IMR-90 (cell line): ENCODE data around the gene ACRBP. TPM values are rescaled to one million over a fixed set of nuclear protein-coding genes. Genes with fewer than 3 reads are reported as not detected.

Source experiments
- ATAC-seq: fragments of 200-7000 bp; cut with Tn5 transposase; 2 replicates; pipeline ENCODE4 v1.9.1; 2020; ENCODE audit warnings: low read depth, mild to moderate bottlenecking, moderate library complexity
- BruUV-seq: library from RNA; stranded (reverse); fragments of 400-500 nt; replicated peaks from 2 replicates; lab custom pipeline; 2021; lab: Mats Ljungman, UMichigan
- CTCF ChIA-PET: fragments of 300-600 bp; formaldehyde crosslinking; extraction: SDS; loops from one replicate; lab custom pipeline; 2021; ENCODE audit warnings: antibody characterized with exemption; lab: Yijun Ruan, JAX
- POLR2A ChIA-PET: fragments of 300-600 bp; sonication (Branson Sonifier 250); formaldehyde crosslinking; loops from one replicate; lab custom pipeline; 2022; ENCODE audit warnings: antibody characterized with exemption; ENCODE audit not compliant: unreplicated experiment; lab: Charles Lee
- DNase-seq: peaks from one replicate; pipeline ENCODE4 v3.0.0; 2013
- H2AFZ ChIP-seq: replicated peaks from 2 replicates; pipeline ENCODE3; 2013; ENCODE audit warnings: low read length, mild to moderate bottlenecking; ENCODE audit not compliant: poor library complexity
- H2AK5ac ChIP-seq: 2 replicates; pipeline ENCODE4 v1.6.1; 2013; ENCODE audit warnings: low read depth, low read length, inconsistent platforms
- H2AK9ac ChIP-seq: replicated peaks from 2 replicates; pipeline ENCODE3; 2013; ENCODE audit warnings: mild to moderate bottlenecking, low read depth, low read length, moderate library complexity; ENCODE audit not compliant: poor library complexity
- H2BK120ac ChIP-seq: 2 replicates; pipeline ENCODE4 v1.6.1; 2013; ENCODE audit warnings: low read depth, low read length, inconsistent platforms
- H2BK15ac ChIP-seq: 3 replicates; pipeline ENCODE4 v1.6.1; 2013; ENCODE audit warnings: low read depth, low read length, inconsistent platforms
- H2BK20ac ChIP-seq: 2 replicates; pipeline ENCODE4 v1.6.1; 2013; ENCODE audit warnings: low read depth, mild to moderate bottlenecking, inconsistent platforms, low read length, moderate library complexity
- H2BK5ac ChIP-seq: 2 replicates; pipeline ENCODE4 v1.6.1; 2013; ENCODE audit warnings: mild to moderate bottlenecking, low read depth, low read length, inconsistent platforms; ENCODE audit not compliant: poor library complexity, severe bottlenecking
- H3K14ac ChIP-seq: replicated peaks from 2 replicates; pipeline ENCODE4 v1.6.1; 2013; ENCODE audit warnings: low read depth, low read length, inconsistent platforms
- H3K18ac ChIP-seq: 2 replicates; pipeline ENCODE4 v1.6.1; 2013; ENCODE audit warnings: low read depth, low read length, control low read depth
- H3K23ac ChIP-seq: 2 replicates; pipeline ENCODE4 v1.6.1; 2013; ENCODE audit warnings: low read depth, low read length, inconsistent platforms
- H3K27ac ChIP-seq: 2 replicates; pipeline ENCODE4 v1.5.1; 2013; ENCODE audit warnings: mild to moderate bottlenecking, control low read depth, low read length; ENCODE audit not compliant: insufficient read depth
- H3K27me3 ChIP-seq: 2 replicates; pipeline ENCODE4 v1.6.1; 2013; ENCODE audit warnings: low read length; ENCODE audit not compliant: control insufficient read depth, insufficient read depth
- H3K36me3 ChIP-seq: 2 replicates; pipeline ENCODE4 v1.6.1; 2013; ENCODE audit warnings: low read length, mixed read lengths; ENCODE audit not compliant: control insufficient read depth, insufficient read depth
- H3K4ac ChIP-seq: 2 replicates; pipeline ENCODE4 v1.6.1; 2013; ENCODE audit warnings: low read depth, low read length, inconsistent platforms
- H3K4me1 ChIP-seq: 2 replicates; pipeline ENCODE4 v1.6.1; 2013; ENCODE audit warnings: low read length, mixed read lengths; ENCODE audit not compliant: control insufficient read depth, insufficient read depth
- H3K4me2 ChIP-seq: 2 replicates; pipeline ENCODE4 v1.6.1; 2013; ENCODE audit warnings: low read depth, mild to moderate bottlenecking, control low read depth, low read length, moderate library complexity
- H3K4me3 ChIP-seq: 2 replicates; pipeline ENCODE4 v1.5.1; 2013; ENCODE audit warnings: low read depth, mild to moderate bottlenecking, control low read depth, low read length, moderate library complexity; ENCODE audit not compliant: insufficient read depth
- H3K56ac ChIP-seq: 2 replicates; pipeline ENCODE4 v1.6.1; 2013; ENCODE audit warnings: low read length, inconsistent platforms; ENCODE audit not compliant: insufficient read depth; ENCODE audit errors: extremely low read depth
- H3K79me1 ChIP-seq, 2 experiments: 2 replicates each; pipeline ENCODE4 v1.6.1; 2013; ENCODE audit warnings: low read length in 2 of 2, inconsistent platforms in 1 of 2, low read depth in 1 of 2
- H3K9ac ChIP-seq: 2 replicates; pipeline ENCODE4 v1.6.1; 2013; ENCODE audit warnings: low read depth, low read length, control low read depth
- H3K9me1 ChIP-seq: 2 replicates; pipeline ENCODE4 v1.6.1; 2013; ENCODE audit warnings: low read length, inconsistent platforms; ENCODE audit not compliant: insufficient read depth
- H3K9me3 ChIP-seq: 2 replicates; pipeline ENCODE4 v1.6.1; 2013; ENCODE audit warnings: low read length; ENCODE audit not compliant: control insufficient read depth, insufficient read depth
- H4K20me1 ChIP-seq: 2 replicates; pipeline ENCODE4 v1.6.1; 2013; ENCODE audit warnings: low read length, inconsistent platforms; ENCODE audit not compliant: insufficient read depth
- H4K5ac ChIP-seq: 2 replicates; pipeline ENCODE4 v1.6.1; 2013; ENCODE audit warnings: mild to moderate bottlenecking, low read depth, low read length, control low read depth
- H4K8ac ChIP-seq, 2 experiments: 2 replicates each; pipeline ENCODE4 v1.6.1; 2013; ENCODE audit warnings: low read depth in 2 of 2, low read length in 2 of 2, control low read depth in 1 of 2, inconsistent platforms in 1 of 2
- H4K91ac ChIP-seq: 2 replicates; pipeline ENCODE4 v1.6.1; 2013; ENCODE audit warnings: low read depth, low read length, inconsistent platforms; ENCODE audit not compliant: insufficient read depth
- SMC3 ChIP-seq: fragments of 150-350 bp; IDR thresholded peaks from 2 replicates; pipeline ENCODE4 v1.6.1; 2016; ENCODE audit warnings: low read depth, mild to moderate bottlenecking, antibody characterized with exemption, low read length, moderate library complexity
- WGBS, 2 experiments: methylation state at CpG; one replicate each; pipeline versions ENCODE4 v1.1.5 to v1.1.7; 2013; ENCODE audit warnings: missing lambda C conversion rate in 2 of 2; ENCODE audit not compliant: insufficient read length in 1 of 2; ENCODE audit errors: extremely low coverage in 2 of 2; 5-methylcytosine and 5-hydroxymethylcytosine counted together
- dilution Hi-C: fragments of 300-500 bp; cut with HindIII; formaldehyde crosslinking; loops from one replicate; pipeline ENCODE4 v1.14.3; 2018; ENCODE audit warnings: low sequenced_read_pairs; ENCODE audit not compliant: unreplicated experiment
- in situ Hi-C: fragments of 300-500 bp; cut with MboI; formaldehyde crosslinking; loops from 3 replicates; pipeline ENCODE4 v1.14.3; 2019; ENCODE audit warnings: low sequenced_read_pairs, inconsistent platforms, mixed read lengths
- intact Hi-C: fragments of 100-400 bp; cut with micrococcal nuclease; formaldehyde crosslinking; loops from 2 replicates; pipeline ENCODE4 v1.10.0; 2022
- polyA plus RNA-seq, 3 experiments: library from polyadenylated mRNA; depleted of rRNA; stranded (reverse); fragments of >200 nt; gene quantifications; 2 replicates each; pipeline ENCODE4 v1.2.3, GENCODE V29; 2012; ENCODE audit warnings: low replicate concordance in 1 of 3
- total RNA-seq: library from RNA; depleted of rRNA; stranded (reverse); fragments of >200 nt; gene quantifications from 2 replicates; pipeline ENCODE4 v1.2.3, GENCODE V29; 2012
- TF ChIP-seq, protein P1 (sequence below): conservative IDR thresholded peaks from 2 replicates; pipeline ENCODE4 v1.5.1; 2012; ENCODE audit warnings: mild to moderate bottlenecking, low read depth, low read length, improper control_type of control experiment

Gene ACRBP
- total and polyA plus RNA-seq, 2 of the 4 experiments (the other 2 are of a cell fraction): 0.38 TPM; not detected in 1

DNA sequence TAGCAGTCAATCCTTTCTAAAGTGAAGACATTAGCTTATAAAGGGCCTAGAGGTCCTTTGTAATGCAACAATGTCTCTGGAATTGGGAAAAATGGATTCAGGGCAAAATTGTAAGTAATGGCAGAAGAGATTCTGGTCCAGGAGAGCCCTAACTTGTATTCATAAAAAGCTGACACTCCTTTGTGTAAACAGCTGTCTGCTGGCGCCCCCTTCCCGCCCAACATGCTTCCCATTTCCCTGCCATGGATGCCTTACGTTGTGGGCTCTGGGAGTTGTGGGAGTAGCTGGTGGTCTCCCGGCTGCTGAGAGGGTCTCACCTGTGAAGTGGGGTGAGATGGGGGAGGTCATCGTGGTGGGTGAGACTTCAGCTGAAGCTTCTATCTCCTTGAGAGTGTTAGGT lies 2.3 kb downstream of the ACRBP start:
- no peak overlapping the region for H2AK5ac ChIP-seq
- H3K4me2 ChIP-seq: no peak overlapping the region
- H2AK9ac ChIP-seq: no peak overlapping the region
- intact Hi-C loops: no loop called here
- no peak overlapping the region for H4K8ac ChIP-seq
- H3K9me1 ChIP-seq: no peaks in the 10 kb centered on the region
- no peak overlapping the region for H3K18ac ChIP-seq
- H3K4ac ChIP-seq: no peak overlapping the region
- no peak overlapping the region for H3K4me3 ChIP-seq
- no peak overlapping the region for H3K56ac ChIP-seq
- H2BK120ac ChIP-seq: no peak overlapping the region
- dilution Hi-C loops: no loop called here
- H3K27ac ChIP-seq: no peak overlapping the region
- DNase-seq: no peak
- no peaks in the 10 kb centered on the region for H3K79me1 ChIP-seq
- H3K23ac ChIP-seq: no peak overlapping the region
- no peak overlapping the region for H2BK15ac ChIP-seq
- ATAC-seq: no peak
- H3K27me3 ChIP-seq: peaks cover 14% of the 10 kb centered on the region
- no peak overlapping the region for H4K91ac ChIP-seq
- peaks cover 19% of the 10 kb centered on the region for H3K9me3 ChIP-seq
- no peak overlapping the region for H4K5ac ChIP-seq
- H2BK20ac ChIP-seq: no peak overlapping the region
- 17% methylated on average over 1 of the region's 5 CpGs; no CpG with 5 or more reads in 1 of the 2 experiments for WGBS, 2 experiments
- BruUV-seq: no TSS peak
- H3K4me1 ChIP-seq: no peaks in the 10 kb centered on the region
- H3K14ac ChIP-seq: no peak overlapping the region
- ChIA-PET POLR2A (interaction anchor here (0.5 kb wide), 1 partner anchor 111 kb away, joined by 4 read pairs; the partner anchor contains the start of gene GAPDH), CTCF (interaction anchor here (1.0 kb wide), 1 partner anchor 87 kb away, joined by 4 read pairs; no protein-coding TSS in a partner anchor)
- H2BK5ac ChIP-seq: no peak overlapping the region
- H3K36me3 ChIP-seq: peaks cover 12% of the 10 kb centered on the region
- no peaks in the 10 kb centered on the region for H4K20me1 ChIP-seq
- no peak for TF ChIP-seq SMC3
- TF ChIP-seq, protein P1, sequence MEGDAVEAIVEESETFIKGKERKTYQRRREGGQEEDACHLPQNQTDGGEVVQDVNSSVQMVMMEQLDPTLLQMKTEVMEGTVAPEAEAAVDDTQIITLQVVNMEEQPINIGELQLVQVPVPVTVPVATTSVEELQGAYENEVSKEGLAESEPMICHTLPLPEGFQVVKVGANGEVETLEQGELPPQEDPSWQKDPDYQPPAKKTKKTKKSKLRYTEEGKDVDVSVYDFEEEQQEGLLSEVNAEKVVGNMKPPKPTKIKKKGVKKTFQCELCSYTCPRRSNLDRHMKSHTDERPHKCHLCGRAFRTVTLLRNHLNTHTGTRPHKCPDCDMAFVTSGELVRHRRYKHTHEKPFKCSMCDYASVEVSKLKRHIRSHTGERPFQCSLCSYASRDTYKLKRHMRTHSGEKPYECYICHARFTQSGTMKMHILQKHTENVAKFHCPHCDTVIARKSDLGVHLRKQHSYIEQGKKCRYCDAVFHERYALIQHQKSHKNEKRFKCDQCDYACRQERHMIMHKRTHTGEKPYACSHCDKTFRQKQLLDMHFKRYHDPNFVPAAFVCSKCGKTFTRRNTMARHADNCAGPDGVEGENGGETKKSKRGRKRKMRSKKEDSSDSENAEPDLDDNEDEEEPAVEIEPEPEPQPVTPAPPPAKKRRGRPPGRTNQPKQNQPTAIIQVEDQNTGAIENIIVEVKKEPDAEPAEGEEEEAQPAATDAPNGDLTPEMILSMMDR: 0 out of 2 replicates have a peak, but pooled peaks have one; percentile 15
- H3K9ac ChIP-seq: no peak overlapping the region
- in situ Hi-C loops: no loop called here
- no peak overlapping the region for H2AFZ ChIP-seq
